ENCODE results near the gene ULBP3. TPM values are rescaled to one million over a fixed set of nuclear protein-coding genes. Genes with fewer than 3 reads are reported as not detected.

ULBP3 gene
- total and polyA plus RNA-seq, 9 of the 15 experiments (the other 6 are each of a cell fraction or from before 2014, with no cell fraction given) = 0.25 to 0.33 TPM; not detected in 7

DNA sequence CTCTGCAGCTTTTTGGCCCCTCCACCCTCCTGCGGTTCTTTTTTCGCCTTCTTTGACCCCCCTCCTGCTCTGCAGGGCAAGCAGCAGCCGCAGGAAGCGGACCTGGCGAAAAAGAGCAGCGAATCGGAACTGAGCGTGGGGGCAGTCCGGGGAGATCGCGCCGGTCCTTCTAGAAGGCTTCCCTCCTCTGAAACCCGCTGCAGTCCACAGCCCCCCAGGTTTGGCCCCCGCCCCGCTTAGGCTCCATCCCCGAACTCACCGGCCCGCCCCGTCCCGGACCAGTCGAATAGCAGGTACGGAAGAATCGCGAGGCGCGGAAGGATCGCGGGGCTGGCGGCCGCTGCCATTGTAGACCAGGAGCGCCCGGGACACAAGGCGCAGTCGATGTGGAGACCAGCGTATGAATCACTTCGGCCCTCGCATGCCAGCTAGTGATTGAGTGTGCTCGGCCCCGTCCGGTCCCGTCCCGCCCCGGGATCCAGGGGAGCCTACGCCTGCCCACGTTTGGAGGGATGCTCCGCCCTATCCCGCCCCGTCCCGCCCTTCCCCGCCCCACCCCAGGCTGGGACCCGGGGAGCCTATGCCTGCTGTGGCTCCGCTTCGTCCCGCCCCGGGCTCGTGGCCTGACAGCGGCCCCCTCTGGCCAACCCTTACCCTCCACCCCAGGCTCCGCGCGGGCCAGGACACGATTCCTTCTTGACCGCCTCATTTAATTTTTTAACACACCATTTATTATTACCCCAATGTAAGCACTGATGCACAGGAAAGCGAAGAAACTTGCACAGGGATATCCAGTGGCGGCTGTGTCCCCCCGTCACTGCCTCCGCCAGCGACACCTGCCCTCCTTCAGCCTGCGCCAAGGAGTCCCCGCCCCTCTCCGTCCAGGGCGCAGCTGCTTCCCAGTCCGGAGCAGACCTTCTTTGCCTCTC, at the start of gene ULBP3 (continued):
- no peak for TF ChIP-seq SIN3B (IDR thresholded peaks at IDR 0.05; ENCODE audit: low read depth)
- no peak for TF ChIP-seq NFYB (IDR thresholded peaks at IDR 0.05; ENCODE audit: extremely low read depth, insufficient read length)
- TF ChIP-seq, protein P1, sequence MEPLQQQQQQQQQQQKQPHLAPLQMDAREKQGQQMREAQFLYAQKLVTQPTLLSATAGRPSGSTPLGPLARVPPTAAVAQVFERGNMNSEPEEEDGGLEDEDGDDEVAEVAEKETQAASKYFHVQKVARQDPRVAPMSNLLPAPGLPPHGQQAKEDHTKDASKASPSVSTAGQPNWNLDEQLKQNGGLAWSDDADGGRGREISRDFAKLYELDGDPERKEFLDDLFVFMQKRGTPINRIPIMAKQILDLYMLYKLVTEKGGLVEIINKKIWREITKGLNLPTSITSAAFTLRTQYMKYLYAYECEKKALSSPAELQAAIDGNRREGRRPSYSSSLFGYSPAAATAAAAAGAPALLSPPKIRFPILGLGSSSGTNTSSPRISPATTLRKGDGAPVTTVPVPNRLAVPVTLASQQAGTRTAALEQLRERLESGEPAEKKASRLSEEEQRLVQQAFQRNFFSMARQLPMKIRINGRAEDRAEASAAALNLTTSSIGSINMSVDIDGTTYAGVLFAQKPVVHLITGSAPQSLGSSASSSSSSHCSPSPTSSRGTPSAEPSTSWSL (CRISPR knock-in tag; IDR thresholded peaks at IDR 0.05; ENCODE audit: borderline replicate concordance) = no peak
- TF ChIP-seq NR2C2 (CRISPR knock-in tag; IDR thresholded peaks at IDR 0.05) = no peak
- no peak for TF ChIP-seq NR2C2 (tag; IDR thresholded peaks at IDR 0.05)
- TF ChIP-seq FOSL1 (tag; conservative IDR thresholded peaks at IDR 0.05) = no peak
- TF ChIP-seq ERF (CRISPR knock-in tag; IDR thresholded peaks at IDR 0.05) = no peak
- peak; percentile 70 for TF ChIP-seq CHD2 (IDR thresholded peaks at IDR 0.05; ENCODE audit: low read depth, low read length)
- TF ChIP-seq E2F3 (CRISPR knock-in tag; IDR thresholded peaks at IDR 0.05) = no peak
- TF ChIP-seq, protein P2, sequence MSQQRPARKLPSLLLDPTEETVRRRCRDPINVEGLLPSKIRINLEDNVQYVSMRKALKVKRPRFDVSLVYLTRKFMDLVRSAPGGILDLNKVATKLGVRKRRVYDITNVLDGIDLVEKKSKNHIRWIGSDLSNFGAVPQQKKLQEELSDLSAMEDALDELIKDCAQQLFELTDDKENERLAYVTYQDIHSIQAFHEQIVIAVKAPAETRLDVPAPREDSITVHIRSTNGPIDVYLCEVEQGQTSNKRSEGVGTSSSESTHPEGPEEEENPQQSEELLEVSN (IDR thresholded peaks at IDR 0.05; ENCODE audit: borderline replicate concordance in 1 of 2, extremely low read depth in 1 of 2, insufficient read depth in 1 of 2, insufficient read length in 1 of 2, low read depth in 1 of 2, low read length in 1 of 2, poor library complexity in 1 of 2, severe bottlenecking in 1 of 2) = peak in 1 of 2 experiments; percentile 67
- TF ChIP-seq, protein P3, sequence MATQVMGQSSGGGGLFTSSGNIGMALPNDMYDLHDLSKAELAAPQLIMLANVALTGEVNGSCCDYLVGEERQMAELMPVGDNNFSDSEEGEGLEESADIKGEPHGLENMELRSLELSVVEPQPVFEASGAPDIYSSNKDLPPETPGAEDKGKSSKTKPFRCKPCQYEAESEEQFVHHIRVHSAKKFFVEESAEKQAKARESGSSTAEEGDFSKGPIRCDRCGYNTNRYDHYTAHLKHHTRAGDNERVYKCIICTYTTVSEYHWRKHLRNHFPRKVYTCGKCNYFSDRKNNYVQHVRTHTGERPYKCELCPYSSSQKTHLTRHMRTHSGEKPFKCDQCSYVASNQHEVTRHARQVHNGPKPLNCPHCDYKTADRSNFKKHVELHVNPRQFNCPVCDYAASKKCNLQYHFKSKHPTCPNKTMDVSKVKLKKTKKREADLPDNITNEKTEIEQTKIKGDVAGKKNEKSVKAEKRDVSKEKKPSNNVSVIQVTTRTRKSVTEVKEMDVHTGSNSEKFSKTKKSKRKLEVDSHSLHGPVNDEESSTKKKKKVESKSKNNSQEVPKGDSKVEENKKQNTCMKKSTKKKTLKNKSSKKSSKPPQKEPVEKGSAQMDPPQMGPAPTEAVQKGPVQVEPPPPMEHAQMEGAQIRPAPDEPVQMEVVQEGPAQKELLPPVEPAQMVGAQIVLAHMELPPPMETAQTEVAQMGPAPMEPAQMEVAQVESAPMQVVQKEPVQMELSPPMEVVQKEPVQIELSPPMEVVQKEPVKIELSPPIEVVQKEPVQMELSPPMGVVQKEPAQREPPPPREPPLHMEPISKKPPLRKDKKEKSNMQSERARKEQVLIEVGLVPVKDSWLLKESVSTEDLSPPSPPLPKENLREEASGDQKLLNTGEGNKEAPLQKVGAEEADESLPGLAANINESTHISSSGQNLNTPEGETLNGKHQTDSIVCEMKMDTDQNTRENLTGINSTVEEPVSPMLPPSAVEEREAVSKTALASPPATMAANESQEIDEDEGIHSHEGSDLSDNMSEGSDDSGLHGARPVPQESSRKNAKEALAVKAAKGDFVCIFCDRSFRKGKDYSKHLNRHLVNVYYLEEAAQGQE (IDR thresholded peaks at IDR 0.05; ENCODE audit: borderline replicate concordance) = peak; percentile 10; the same call in 1 of the 2 replicates
- TF ChIP-seq, protein P3 (CRISPR knock-in tag; IDR thresholded peaks at IDR 0.05; ENCODE audit: low read depth) = no peak
- no peak for TF ChIP-seq SRF (CRISPR knock-in tag; IDR thresholded peaks at IDR 0.05)
- TF ChIP-seq, protein P4, sequence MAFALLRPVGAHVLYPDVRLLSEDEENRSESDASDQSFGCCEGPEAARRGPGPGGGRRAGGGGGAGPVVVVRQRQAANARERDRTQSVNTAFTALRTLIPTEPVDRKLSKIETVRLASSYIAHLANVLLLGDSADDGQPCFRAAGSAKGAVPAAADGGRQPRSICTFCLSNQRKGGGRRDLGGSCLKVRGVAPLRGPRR (CRISPR knock-in tag; IDR thresholded peaks at IDR 0.05) = no peak
- TF ChIP-seq BCOR (IDR thresholded peaks at IDR 0.05) = no peak
- TF ChIP-seq NFIX (CRISPR knock-in tag; IDR thresholded peaks at IDR 0.05; ENCODE audit: low read depth) = no peak
